GM18526 (cell line): ENCODE measurements around the gene HCK.

ENCODE experiments used
- POLR2A ChIP-seq: IDR thresholded peaks from 3 replicates; pipeline ENCODE4 v1.6.1; 2011; ENCODE audit not compliant: insufficient read length; ENCODE audit errors: extremely low read depth

HCK gene

GRCh38 chr20:32052090-32052777 is at the start of gene HCK:
Gene HCK (plus strand): TSS chr20:32052242.
- TF ChIP-seq POLR2A, result no peak

GRCh38 chr20:32003325-32003724 is 48.7 kb upstream of the HCK start:
- TF ChIP-seq POLR2A, result no peak

GRCh38 chr20:32004963-32005362 is 47.1 kb upstream of the HCK start:
- no peak for TF ChIP-seq POLR2A

GRCh38 chr20:32006053-32006452 is 46.0 kb upstream of the HCK start:
- TF ChIP-seq POLR2A, result no peak

GRCh38 chr20:32006841-32007786 is 44.9 kb upstream of the HCK start:
- TF ChIP-seq POLR2A, result no peak

GRCh38 chr20:32007787-32008616 is 44.0 kb upstream of the HCK start:
- TF ChIP-seq POLR2A, result no peak

GRCh38 chr20:32009564-32009963 is 42.5 kb upstream of the HCK start:
- TF ChIP-seq POLR2A, result no peak

- no peak for TF ChIP-seq POLR2A
These were observed 41.9 kb upstream of the HCK start, which contains the start of gene CCM2L for GRCh38 chr20:32010101-32010500. Gene CCM2L (plus strand): TSS chr20:32010438. CDS start chr20:32010455, 17 bp downstream.

- no peak for TF ChIP-seq POLR2A
These were observed 41.4 kb upstream of the HCK start for GRCh38 chr20:32010666-32011065.

- no peak for TF ChIP-seq POLR2A
These were observed 39.8 kb upstream of the HCK start for GRCh38 chr20:32012159-32012688.

- TF ChIP-seq POLR2A, result no peak
These were observed 38.7 kb upstream of the HCK start for GRCh38 chr20:32013326-32013725.

- TF ChIP-seq POLR2A, result no peak
These were observed 34.3 kb upstream of the HCK start for GRCh38 chr20:32017711-32018251.

GRCh38 chr20:32018269-32019155 is 33.5 kb upstream of the HCK start:
- TF ChIP-seq POLR2A, result no peak

GRCh38 chr20:32019156-32019510 is 32.9 kb upstream of the HCK start:
- no peak for TF ChIP-seq POLR2A
